MM.1S (cell line): Measurements from ENCODE around the gene WNK2.
"Not testable (repeated sequence)": the region's sequence is repeated elsewhere in the genome, so short reads cannot be mapped to it uniquely, and the experiment has no call there.

Experiments
- DNase-seq: peaks from one replicate; pipeline ENCODE4 v3.0.0-alpha.2; 2015
- H2AFZ ChIP-seq: fragments of 300-600 bp; sonication (generic); 2 replicates; pipeline ENCODE4 v1.6.0; 2016; ENCODE audit warnings: antibody characterized with exemption, low read length
- H3F3A ChIP-seq: fragments of 300-600 bp; sonication (generic); 2 replicates; pipeline ENCODE4 v1.6.1; 2016; ENCODE audit warnings: mild to moderate bottlenecking, antibody characterized with exemption, low read length, moderate library complexity, mixed read lengths; ENCODE audit not compliant: insufficient read depth
- H3K27ac ChIP-seq: fragments of 300-600 bp; sonication (generic); 2 replicates; pipeline ENCODE4 v1.5.1; 2016; ENCODE audit warnings: mild to moderate bottlenecking, low read length
- H3K27me3 ChIP-seq: fragments of 300-600 bp; sonication (generic); replicated peaks from 2 replicates; pipeline ENCODE4 v1.6.0; 2016; ENCODE audit warnings: low read length; ENCODE audit not compliant: insufficient read depth
- H3K36me3 ChIP-seq: fragments of 300-600 bp; sonication (generic); replicated peaks from 2 replicates; pipeline ENCODE4 v1.6.1; 2016; ENCODE audit warnings: mild to moderate bottlenecking, low read length, mixed read lengths; ENCODE audit not compliant: insufficient read depth
- H3K4me1 ChIP-seq: fragments of 300-600 bp; sonication (generic); 2 replicates; pipeline ENCODE4 v1.6.1; 2016; ENCODE audit warnings: low read length, mixed read lengths
- H3K4me2 ChIP-seq: fragments of 300-600 bp; sonication (generic); 2 replicates; pipeline ENCODE4 v1.6.0; 2016; ENCODE audit warnings: low read depth, low read length
- H3K4me3 ChIP-seq: fragments of 300-600 bp; sonication (generic); 2 replicates; pipeline ENCODE4 v1.5.1; 2016; ENCODE audit warnings: low read length, mixed read lengths
- H3K79me2 ChIP-seq: fragments of 300-600 bp; sonication (generic); 2 replicates; pipeline ENCODE4 v1.6.1; 2016; ENCODE audit warnings: mixed run types, low read length, mixed read lengths
- H3K9ac ChIP-seq: fragments of 300-600 bp; sonication (generic); 2 replicates; pipeline ENCODE4 v1.6.1; 2016; ENCODE audit warnings: low read length, mixed read lengths
- H3K9me2 ChIP-seq: fragments of 300-600 bp; sonication (generic); replicated peaks from 2 replicates; pipeline ENCODE4 v1.6.1; 2016; ENCODE audit warnings: mild to moderate bottlenecking, low read length, mixed read lengths; ENCODE audit not compliant: insufficient read depth
- H3K9me3 ChIP-seq: fragments of 300-600 bp; sonication (generic); replicated peaks from 2 replicates; pipeline ENCODE4 v1.6.1; 2016; ENCODE audit warnings: mild to moderate bottlenecking, low read length, mixed read lengths; ENCODE audit not compliant: insufficient read depth
- H4K20me1 ChIP-seq: fragments of 300-600 bp; sonication (generic); 2 replicates; pipeline ENCODE4 v1.6.1; 2016; ENCODE audit warnings: mild to moderate bottlenecking, low read length, moderate library complexity, mixed read lengths; ENCODE audit not compliant: insufficient read depth
- EZH2 ChIP-seq: fragments of 300-600 bp; sonication (generic); optimal IDR thresholded peaks from 2 replicates; pipeline ENCODE3; 2017; ENCODE audit warnings: low read depth, mild to moderate bottlenecking, antibody characterized with exemption, low read length, mixed read lengths
- EZH2phosphoT487 ChIP-seq: fragments of 300-600 bp; sonication (generic); IDR thresholded peaks from 2 replicates; pipeline ENCODE4 v1.6.1; 2018; ENCODE audit warnings: antibody characterized with exemption, low read length
- TF ChIP-seq, protein P1 (sequence below): fragments of 300-600 bp; sonication (generic); IDR thresholded peaks from 2 replicates; pipeline ENCODE4 v1.5.1; 2016; ENCODE audit warnings: antibody characterized with exemption, low read length, mixed read lengths

The WNK2 gene

GRCh38 chr9:93321220-93321610 is 137.3 kb downstream of the WNK2 start:
- H3K4me2 ChIP-seq = no peak overlapping the region
- no peak for DNase-seq
- H3K27ac ChIP-seq = no peak overlapping the region

GRCh38 chr9:93323446-93323954 is 139.6 kb downstream of the WNK2 start:
- not testable (repeated sequence) for H3K9ac ChIP-seq, H3K4me3 ChIP-seq, H3K79me2 ChIP-seq, H3K27me3 ChIP-seq, H3F3A ChIP-seq, H2AFZ ChIP-seq, H3K4me2 ChIP-seq, H4K20me1 ChIP-seq, H3K27ac ChIP-seq, H3K36me3 ChIP-seq, DNase-seq, H3K9me3 ChIP-seq, H3K4me1 ChIP-seq, H3K9me2 ChIP-seq

More at GRCh38 chr9:93321220-93321610, 137.3 kb downstream of the WNK2 start:
- Histone ChIP-seq H3K27me3 (no peaks in the 10 kb centered on the region), H3K4me3 (no peak overlapping the region), H3K9me2 (no peaks in the 10 kb centered on the region), H4K20me1 (no peaks in the 10 kb centered on the region), H3K4me1 (no peaks in the 10 kb centered on the region), H3K36me3 (no peaks in the 10 kb centered on the region), H3K79me2 (no peaks in the 10 kb centered on the region), H3F3A (no peaks in the 10 kb centered on the region), H2AFZ (no peak overlapping the region), H3K9me3 (no peaks in the 10 kb centered on the region), H3K9ac (no peak overlapping the region)
- TF ChIP-seq, protein P1, sequence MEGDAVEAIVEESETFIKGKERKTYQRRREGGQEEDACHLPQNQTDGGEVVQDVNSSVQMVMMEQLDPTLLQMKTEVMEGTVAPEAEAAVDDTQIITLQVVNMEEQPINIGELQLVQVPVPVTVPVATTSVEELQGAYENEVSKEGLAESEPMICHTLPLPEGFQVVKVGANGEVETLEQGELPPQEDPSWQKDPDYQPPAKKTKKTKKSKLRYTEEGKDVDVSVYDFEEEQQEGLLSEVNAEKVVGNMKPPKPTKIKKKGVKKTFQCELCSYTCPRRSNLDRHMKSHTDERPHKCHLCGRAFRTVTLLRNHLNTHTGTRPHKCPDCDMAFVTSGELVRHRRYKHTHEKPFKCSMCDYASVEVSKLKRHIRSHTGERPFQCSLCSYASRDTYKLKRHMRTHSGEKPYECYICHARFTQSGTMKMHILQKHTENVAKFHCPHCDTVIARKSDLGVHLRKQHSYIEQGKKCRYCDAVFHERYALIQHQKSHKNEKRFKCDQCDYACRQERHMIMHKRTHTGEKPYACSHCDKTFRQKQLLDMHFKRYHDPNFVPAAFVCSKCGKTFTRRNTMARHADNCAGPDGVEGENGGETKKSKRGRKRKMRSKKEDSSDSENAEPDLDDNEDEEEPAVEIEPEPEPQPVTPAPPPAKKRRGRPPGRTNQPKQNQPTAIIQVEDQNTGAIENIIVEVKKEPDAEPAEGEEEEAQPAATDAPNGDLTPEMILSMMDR = no peak
- TF ChIP-seq EZH2phosphoT487 (no peak), EZH2 (no peak)

DNA sequence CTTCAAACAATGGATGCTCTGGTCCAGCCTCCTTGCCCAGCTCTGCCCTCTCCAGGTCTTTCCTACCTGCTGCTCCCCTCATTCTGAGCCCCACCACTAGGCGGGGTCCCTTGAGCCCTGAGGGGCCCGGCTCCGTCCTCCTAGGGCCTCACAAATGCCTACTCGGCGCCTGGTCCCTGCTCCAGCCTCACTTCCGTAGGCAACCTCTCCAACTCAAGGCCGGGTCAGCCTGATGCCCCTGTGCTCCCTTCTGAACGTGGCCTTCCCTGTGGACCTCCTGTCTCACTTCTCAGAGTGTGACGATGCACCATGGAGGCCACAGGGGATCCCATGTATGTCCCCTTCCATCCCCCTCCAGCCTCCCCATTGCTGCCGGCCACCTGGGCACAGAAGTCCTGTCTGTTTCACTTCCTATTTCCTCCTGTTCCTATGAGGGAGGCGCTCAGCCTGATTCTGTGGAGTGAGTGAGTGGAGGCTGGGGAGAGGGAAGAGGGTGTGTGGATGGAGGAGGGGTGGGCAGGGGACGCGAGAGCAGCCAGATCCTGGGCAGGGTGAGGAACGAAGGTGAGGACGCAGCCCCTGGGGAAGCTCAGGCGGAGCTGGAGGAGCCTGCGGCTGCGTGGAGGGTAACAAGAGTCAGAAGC is 140.4 kb downstream of the WNK2 start:
- H3K4me2 ChIP-seq = no peak overlapping the region
- H3K36me3 ChIP-seq = no peaks in the 10 kb centered on the region
- no peak for DNase-seq
- TF ChIP-seq, protein P1 = no peak
- TF ChIP-seq EZH2phosphoT487 (no peak), EZH2 (no peak)
- H2AFZ ChIP-seq = no peak overlapping the region
- H3K9ac ChIP-seq = no peak overlapping the region
- H3K79me2 ChIP-seq = no peaks in the 10 kb centered on the region
- H4K20me1 ChIP-seq = no peaks in the 10 kb centered on the region
- no peaks in the 10 kb centered on the region for H3K27me3 ChIP-seq
- no peak overlapping the region for H3K4me3 ChIP-seq
- no peaks in the 10 kb centered on the region for H3F3A ChIP-seq
- no peak overlapping the region for H3K27ac ChIP-seq
- H3K4me1 ChIP-seq = no peaks in the 10 kb centered on the region
- no peaks in the 10 kb centered on the region for H3K9me3 ChIP-seq
- H3K9me2 ChIP-seq = no peaks in the 10 kb centered on the region

- Histone ChIP-seq H3K36me3 (no peaks in the 10 kb centered on the region), H3K27me3 (no peaks in the 10 kb centered on the region), H3K9ac (no peak overlapping the region), H3K4me3 (no peak overlapping the region), H3F3A (no peaks in the 10 kb centered on the region), H3K4me2 (no peak overlapping the region), H3K4me1 (no peaks in the 10 kb centered on the region), H3K79me2 (no peaks in the 10 kb centered on the region), H3K9me2 (no peaks in the 10 kb centered on the region), H4K20me1 (no peaks in the 10 kb centered on the region), H3K27ac (no peak overlapping the region), H2AFZ (no peak overlapping the region), H3K9me3 (no peaks in the 10 kb centered on the region)
- TF ChIP-seq, protein P1 = no peak
- TF ChIP-seq EZH2phosphoT487 (no peak), EZH2 (no peak)
- no peak for DNase-seq
Observed at GRCh38 chr9:93325307-93326035, 141.5 kb downstream of the WNK2 start.
